Central memory CD4-positive, alpha-beta T cell (primary cell): ENCODE data around the gene P3H2.
"Not testable (repeated sequence)": the region's sequence is repeated elsewhere in the genome, so short reads cannot be mapped to it uniquely, and the experiment has no call there.

Source experiments
- DNase-seq: peaks from one replicate; pipeline ENCODE4 v3.0.0; 2022
- total RNA-seq, 3 experiments: gene quantifications; one replicate each; lab custom pipeline; 2026; lab: John Stamatoyannopoulos, UW

P3H2 gene, protein sequence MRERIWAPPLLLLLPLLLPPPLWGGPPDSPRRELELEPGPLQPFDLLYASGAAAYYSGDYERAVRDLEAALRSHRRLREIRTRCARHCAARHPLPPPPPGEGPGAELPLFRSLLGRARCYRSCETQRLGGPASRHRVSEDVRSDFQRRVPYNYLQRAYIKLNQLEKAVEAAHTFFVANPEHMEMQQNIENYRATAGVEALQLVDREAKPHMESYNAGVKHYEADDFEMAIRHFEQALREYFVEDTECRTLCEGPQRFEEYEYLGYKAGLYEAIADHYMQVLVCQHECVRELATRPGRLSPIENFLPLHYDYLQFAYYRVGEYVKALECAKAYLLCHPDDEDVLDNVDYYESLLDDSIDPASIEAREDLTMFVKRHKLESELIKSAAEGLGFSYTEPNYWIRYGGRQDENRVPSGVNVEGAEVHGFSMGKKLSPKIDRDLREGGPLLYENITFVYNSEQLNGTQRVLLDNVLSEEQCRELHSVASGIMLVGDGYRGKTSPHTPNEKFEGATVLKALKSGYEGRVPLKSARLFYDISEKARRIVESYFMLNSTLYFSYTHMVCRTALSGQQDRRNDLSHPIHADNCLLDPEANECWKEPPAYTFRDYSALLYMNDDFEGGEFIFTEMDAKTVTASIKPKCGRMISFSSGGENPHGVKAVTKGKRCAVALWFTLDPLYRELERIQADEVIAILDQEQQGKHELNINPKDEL
- total RNA-seq = 0 to 0.05 (median 0) reads per million in 3 experiments

DNA sequence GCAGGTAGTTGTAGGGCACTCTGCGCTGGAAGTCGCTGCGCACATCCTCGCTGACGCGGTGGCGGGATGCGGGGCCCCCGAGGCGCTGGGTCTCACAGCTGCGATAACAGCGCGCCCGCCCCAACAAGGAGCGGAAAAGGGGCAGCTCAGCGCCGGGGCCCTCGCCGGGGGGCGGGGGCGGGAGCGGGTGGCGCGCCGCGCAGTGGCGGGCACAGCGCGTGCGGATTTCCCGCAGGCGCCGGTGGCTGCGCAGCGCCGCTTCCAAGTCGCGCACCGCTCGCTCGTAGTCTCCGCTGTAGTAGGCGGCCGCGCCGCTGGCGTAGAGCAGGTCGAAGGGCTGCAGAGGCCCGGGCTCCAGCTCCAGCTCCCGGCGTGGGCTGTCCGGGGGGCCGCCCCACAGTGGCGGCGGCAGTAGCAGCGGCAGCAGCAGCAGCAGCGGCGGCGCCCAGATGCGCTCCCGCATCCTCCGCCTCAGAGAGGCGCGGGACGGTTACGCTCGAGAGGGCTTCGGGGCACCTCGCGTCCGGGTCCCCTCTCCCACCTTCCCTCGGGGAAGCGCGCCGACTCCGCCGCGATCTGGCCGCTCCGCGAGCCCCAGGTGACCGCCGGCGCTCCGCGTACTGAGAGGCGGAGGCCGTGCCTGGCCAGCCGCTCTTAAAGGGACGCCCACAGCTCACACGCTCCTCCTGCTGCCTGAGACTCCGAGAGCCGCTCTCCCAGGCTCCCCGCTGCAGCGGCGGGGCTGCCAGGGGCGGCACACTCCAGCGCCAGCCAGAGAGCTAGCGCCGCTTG, at the start of gene P3H2:
Gene P3H2 (minus strand): TSS at position 629 of the 792 bp plus-strand sequence. CDS start 166 bp downstream, at position 463.
- DNase-seq = no peak

DNA sequence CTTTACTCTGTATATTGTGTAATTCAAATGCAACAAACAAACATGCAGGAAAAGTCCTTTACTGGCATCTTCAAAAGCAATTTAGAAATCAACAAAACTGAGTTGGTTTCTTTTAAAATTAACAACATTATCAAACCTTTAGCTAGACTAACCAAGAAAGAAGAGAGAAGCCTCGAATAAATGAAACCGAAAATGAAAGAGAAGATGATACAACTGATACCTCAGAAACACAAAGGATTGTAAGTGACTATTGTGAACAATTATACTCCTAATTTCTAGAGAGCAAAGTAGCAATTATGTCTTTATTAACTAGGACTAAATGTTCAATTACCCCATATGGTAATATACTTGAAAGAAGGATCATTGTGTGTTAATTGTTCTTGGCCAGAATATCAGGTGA, 49.2 kb upstream of the P3H2 start:
- no peak for DNase-seq

DNA sequence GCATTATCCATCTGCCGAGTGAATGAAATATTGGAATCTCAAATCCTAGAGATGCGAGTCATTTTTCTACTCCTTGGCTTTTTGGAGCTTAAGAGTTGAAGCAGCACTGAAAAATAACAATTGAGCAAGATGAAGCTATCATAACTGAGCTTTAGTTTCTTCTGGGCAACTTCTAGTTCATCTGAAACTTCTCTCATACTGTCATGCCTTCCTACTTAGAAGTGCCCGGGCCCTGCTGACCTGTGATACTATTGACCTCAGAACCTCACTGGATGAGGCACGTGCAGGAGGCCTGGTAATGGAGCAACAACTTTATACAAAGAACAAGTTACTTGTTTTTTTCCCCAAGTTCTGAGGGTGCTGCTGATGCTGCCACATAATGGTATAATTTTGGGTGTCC, 48.5 kb upstream of the P3H2 start:
- DNase-seq = no peak

DNA sequence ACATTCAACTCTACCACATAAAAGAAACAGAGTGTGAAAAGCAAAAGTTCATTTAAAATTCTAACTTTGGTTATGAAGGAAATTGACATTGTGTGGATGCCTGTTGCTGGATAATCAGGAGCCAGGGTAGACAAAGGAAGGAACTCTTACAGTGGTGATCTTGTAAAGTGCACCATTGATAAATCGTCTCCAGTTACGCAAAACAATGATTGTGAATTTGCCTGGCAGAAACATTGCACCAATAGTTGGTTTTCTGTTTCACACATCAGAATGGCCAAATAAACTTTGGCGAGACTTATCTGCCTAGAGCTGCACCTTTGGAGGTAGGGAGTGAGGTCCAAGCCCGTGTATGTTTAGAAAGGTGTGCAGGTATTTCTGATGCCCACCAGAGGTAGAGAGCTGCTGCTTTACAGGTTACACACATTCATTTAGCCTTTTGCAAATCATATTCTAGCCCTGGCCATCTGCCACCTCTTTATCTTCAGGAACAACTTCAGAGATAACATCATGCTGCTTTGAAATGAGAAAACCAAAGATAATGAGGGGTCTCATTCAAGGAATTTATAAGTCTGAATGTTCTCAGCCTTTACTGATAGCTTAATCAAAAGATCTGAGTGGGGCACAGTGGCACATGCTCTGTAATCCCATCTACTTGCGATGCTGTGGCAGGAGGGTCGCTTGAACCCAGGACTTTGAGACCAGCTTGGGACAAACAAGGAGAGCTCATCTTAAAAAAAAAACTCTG, 47.4 kb upstream of the P3H2 start:
- no peak for DNase-seq

DNA sequence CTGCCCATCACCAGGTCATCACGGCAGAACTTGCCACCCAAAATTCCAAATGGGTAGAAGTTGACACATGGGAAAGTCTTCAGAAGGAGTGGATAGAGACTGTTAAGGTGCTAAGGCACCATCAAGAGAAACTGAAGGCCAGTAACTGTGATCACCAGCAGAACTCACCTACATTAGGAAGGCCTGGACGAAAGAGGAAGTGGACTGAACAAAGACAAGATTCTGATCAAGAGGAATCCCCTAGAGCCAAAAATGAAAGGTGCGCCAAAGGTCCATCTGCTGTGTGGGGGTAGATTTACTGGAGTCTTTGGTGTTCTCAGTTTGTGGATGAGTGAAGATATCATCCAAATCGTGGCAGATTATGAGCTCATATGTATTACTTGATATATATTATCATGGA, 46.3 kb upstream of the P3H2 start:
- DNase-seq = no peak

DNA sequence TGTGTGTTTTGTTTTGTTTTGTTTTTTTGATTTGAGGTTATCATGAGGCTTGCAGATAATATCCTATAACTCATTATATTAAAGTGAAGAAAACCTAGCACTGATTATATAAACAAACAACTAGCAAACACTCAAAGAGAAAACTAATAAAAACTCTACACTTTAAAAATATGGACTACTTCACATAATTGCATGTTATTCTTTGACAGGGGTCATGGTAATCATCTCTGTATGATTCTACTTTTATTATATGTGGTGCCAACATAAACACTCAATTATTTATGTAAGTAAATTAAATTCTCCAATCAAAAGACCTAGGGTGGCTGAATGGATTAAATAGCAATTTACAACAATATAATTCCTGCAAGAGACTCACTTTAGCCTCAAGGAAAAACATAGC, 44.6 kb upstream of the P3H2 start:
- no peak for DNase-seq

DNA sequence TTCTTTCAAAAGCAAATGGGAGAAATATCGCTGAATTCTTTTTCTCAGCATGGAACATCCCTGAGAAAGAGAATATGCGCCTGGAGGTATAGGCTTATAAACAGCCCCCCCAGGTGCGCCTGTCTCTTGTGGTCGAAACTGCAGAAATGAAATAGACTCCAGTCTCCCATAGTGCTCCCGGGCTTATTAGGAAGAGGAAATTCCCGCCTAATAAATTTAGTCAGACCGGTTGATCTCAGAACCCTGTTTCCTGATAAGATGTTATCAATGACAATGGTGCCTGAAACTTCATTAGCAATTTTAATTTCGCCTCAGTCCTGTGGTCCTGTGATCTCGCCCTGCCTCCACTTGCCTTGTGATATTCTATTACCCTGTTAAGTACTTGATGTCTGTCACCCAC, 41.3 kb upstream of the P3H2 start:
- not testable (repeated sequence) for DNase-seq

DNA sequence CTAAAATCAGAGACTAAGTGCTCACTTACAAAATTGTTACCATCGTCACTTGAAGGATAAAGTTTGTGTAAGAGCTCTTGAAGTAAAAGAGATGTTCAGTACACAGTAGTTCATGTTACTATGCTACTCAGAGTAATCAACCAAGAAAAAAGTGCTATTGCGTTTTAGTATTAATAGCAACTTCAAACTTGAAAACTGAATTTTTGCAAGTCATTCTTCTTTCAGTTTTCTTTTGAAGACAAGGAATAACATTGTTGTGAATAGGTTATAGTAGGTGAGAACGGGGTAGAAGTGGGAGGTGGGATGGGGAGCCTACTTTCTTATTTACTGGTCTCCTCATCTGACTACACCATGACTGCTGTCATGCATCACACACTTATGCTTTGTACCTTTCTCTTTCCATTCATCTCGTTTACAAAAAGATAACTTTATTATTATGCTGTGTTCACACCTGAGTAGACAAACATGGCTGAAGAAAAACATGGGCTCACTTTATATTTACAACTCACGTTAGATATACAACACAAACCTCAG, 39.3 kb upstream of the P3H2 start:
- no peak for DNase-seq

DNA sequence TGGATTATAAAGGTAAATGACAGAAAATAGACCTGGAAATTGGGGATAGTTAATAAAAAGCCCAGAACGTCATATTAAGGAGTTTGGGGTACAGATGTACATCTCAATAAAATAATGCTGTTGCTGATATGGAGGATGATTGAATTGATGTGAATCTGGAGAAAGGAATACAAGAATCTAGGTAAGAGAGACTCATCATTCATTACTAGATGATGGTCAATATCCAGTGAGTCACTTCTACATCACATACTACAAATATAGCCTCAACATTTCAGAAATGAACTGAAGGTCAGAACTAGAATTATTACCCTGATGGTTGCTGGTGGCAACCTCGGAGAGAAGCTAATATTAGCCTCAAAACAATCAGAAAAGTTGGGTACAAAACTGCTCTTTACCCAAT, 37.6 kb upstream of the P3H2 start:
- DNase-seq = no peak

DNA sequence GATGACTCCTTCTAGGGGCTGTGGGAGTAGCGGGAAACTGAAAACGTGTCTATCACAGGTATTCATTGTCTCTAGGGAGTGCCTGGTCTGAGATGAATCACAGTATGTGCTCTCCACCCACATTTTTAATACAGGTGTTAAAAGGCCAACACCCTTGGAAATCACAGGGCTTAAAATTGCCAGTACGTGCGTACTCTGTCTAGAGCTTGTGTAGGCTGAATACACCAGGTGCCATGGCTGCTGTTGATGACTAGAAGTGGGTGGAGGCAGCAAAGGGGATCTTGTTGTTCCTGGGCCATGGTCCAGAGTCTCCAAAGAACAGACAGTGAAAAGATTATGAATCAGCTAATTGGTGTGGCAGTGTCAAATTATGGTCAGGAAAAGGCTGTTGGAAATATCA, 35.1 kb upstream of the P3H2 start:
- no peak for DNase-seq

DNA sequence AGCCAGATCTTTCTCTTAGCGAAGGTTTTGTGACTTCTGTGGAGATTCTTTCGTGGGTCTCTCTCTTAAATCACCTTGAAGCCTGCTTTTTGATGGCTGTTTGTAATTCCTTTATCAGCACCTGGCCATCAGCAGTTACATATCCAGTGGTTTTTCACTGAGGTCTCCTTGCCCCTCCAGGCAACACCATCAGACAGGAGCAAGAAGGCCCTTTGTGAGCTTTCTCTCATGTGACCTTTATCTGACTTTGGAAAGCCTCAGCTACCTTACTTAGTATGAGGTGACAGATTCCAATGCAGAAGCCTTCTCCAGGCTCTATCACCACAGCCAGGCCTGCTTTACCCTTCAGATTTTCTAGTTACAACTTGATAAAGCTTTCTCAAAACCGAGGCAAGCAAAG, 30.0 kb upstream of the P3H2 start:
- no peak for DNase-seq

DNA sequence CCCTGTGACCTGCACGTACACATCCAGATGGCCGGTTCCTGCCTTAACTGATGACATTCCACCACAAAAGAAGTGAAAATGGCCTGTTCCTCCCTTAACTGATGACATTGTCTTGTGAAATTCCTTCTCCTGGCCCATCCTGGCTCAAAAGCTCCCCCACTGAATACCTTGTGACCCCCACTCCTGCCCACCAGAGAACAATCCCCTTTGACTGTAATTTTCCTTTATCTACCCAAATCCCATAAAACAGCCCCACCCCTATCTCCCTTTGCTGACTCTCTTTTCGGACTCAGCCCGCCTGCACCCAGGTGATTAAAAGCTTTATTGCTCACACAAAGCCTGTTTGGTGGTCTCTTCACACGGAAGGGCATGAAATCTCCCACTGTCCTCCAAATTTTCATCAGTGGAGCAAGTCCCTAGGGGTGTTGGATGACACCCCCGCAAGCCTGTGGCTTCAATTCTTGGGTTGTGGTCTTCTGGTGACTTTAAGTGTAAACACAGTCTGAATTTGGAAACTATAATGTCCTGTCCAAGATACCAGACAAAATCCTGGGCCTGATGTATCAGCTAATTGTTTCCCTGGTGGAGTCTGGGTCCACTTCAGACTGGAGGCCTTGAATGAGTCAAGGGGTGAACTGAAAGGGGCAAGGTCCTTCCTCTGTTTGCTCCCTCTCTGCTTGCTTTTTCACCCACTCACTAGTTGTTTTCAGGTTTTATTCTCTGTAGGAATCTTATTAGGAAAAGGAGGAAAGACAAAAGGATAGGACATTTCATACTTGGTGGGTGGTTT, 29.3 kb upstream of the P3H2 start:
- not testable (repeated sequence) for DNase-seq

DNA sequence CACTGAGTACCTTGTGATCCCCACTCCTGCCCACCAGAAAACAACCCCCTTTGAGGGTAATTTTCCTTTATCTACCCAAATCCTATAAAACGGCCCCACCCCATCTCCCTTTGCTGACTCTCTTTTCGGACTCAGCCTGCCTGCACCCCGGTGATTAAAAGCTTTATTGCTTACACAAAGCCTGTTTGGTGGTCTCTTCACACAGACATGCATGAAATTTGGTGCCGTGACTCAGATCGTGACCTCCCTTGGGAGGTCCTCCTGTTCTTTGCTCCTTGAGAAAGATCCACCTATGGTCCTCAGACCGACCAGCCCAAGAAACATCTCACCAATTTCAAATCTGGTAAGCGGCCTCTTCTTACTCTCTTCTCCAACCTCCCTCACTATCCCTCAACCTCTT, 24.1 kb upstream of the P3H2 start:
- not testable (repeated sequence) for DNase-seq

DNA sequence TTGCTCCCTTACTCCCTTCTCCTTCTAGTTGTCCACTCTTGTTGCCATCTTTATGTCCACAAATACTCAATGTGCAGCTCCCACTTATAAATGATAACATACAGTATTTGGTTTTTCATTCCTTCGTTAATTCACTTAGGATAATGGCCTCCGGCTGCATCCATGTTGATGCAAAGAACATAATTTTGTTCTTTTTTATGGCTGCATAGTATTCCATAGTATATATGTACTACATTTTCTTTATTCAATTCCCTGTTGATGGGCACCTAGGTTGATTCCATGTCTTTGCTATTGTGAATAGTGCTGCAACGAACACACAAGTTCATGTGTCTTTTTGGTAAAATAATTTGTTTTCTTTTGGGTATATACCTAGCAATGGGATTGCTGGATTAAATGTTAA, 21.3 kb upstream of the P3H2 start:
- DNase-seq = no peak

DNA sequence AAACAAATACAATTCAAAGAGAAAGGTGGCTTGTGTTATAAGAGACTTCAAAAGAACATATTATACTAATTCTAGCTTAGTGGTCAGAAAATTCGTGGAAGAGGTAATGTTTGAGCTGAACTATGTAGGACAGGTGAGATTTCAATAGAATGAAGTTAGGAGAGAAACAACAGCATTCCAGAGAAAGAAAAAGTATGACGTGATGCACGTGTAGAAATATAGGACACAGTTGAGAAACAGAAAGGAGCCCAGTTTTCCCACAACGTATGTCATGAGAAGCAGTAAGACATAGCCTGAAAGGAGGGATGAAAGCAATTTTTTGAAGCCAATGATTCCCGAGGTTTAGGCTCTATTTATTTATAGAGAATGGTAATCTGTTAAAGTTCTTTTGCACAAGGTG, 18.7 kb upstream of the P3H2 start:
- no peak for DNase-seq

DNA sequence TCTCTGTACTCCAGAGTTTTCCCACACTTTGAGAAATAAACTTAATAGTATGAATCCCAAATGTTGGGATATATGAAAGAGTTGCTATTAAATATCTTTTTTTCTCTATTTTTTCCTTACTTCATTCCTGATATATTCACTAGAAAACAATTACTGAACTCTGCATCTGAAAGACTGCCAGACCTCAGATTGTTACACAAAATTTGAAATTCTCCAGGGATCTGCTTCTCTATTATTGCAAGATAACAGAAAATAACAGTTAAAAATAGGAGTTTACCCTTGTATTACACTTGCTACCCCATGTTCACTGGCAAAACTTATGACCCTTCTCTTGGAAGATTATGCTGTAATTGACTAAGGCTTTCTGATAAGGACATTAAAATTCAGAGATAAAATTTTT, 11.7 kb upstream of the P3H2 start:
- no peak for DNase-seq

DNA sequence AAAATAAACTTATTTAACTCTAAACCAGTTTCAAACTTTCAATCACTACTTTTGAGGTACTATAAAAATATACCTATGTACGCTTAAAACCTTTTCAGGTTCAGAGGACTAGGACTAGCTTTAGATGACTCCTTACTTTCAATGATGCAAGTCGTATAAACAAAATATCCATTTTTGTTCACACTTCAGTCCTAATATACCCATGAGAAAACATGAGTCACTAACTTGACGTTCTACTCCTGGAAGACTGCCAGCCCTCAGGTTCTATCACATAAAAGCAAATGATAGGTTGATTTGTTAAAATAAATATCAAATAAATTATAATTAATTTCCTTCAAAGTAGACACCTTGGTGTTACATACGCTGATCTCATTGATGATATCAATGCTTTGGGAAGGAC, 10.6 kb upstream of the P3H2 start:
- DNase-seq = no peak

DNA sequence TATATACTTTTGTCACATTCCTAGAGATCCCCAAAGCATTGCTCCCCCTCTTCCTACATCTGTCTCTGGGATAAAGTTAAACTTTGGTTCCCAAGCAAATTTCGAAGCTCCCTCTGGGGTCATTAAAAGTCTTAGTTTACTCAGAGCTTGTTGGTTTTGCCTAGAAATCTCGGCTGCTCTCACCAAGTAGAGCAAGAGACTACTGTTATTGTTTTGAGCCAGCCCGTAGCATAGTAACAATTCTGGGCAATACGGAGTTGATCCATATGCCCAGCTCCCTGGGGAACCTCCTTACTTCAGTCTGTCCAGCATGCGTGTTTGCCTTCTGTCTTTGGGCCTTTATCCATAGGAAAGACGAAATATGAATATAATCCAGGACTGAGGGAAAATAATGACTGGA, 10.0 kb upstream of the P3H2 start:
- DNase-seq = no peak

DNA sequence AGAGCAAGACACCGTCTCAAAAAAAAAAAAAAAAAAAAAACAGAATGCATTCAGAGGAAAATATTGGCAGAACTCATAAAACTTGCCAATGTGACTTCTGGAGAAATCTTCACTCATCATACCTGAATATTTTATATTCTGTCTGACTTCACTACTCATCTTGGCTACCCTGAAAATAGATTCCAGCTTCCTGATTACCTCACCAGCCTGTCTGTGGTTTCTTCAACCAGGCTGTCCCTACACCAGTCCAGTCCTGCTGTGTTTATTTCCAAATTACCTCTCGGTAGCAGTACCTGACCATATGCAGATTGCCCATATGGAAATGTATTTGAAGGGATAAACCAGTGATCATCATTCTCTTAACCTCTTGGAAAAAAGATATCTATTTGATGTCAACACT, 9.3 kb upstream of the P3H2 start:
- no peak for DNase-seq

DNA sequence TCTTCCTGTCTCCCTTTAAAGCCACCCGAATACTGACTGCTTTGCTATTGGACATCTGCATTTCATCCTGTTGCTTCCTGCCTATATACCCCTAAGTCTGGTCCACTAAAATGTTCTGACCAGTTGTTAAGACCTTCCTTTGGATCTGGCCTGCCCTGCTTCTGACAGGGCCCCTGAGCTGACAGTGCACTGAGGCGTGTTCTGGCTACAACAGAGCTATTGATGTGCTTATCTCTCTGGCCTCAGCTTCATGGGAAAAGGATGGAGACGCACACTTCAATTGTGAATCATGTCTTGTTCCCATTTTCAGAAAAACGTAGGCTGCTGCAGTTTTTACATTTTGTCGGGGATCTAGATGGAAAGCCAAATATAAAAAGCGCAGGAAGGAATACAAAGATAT, 7.1 kb upstream of the P3H2 start:
- no peak for DNase-seq

DNA sequence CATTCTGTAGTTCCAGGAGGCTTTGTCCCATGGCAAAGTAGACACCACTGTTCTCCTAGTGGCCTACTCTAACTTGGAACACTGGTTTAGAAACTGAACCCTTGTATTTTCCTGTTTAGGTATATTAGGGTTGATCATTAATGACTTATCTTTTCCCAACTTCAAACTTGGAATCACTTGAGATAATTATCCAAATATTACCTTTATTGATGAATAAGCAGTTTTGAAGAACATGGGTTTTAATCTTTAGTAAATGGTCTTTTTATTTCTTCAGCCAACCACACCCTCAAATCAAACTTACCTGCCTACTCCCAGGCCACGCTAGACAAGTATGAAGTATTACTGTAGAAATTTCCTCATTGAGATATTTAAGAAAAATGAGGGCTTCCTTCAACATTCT, 6.5 kb upstream of the P3H2 start:
- no peak for DNase-seq
